NT2/D1 (cell line): ENCODE measurements around the gene KCTD12.

Source experiments
- SUZ12 ChIP-seq: IDR thresholded peaks from 2 replicates; pipeline ENCODE4 v1.6.1; 2011; ENCODE audit not compliant: insufficient read length, insufficient read depth; ENCODE audit errors: extremely low read depth
- YY1 ChIP-seq: IDR thresholded peaks from 2 replicates; pipeline ENCODE4 v1.6.1; 2011; ENCODE audit not compliant: insufficient read length, insufficient read depth
- ZNF274 ChIP-seq: IDR thresholded peaks from 2 replicates; pipeline ENCODE4 v1.6.1; 2011; ENCODE audit warnings: mild to moderate bottlenecking, low read depth, low read length

GRCh38 chr13:76860706-76861105 lies 25.5 kb downstream of the KCTD12 start:
- TF ChIP-seq ZNF274: no peak
- TF ChIP-seq SUZ12: no peak
- no peak for TF ChIP-seq YY1
